HepG2 (cell line): ENCODE data around the gene NFYC. TPM values are rescaled to one million over a fixed set of nuclear protein-coding genes. Genes with fewer than 3 reads are reported as not detected.

Experiments used
- AHDC1 ChIP-seq: sonication (generic); formaldehyde crosslinking; IDR thresholded peaks from 2 replicates; pipeline ENCODE4 v1.5.1; 2020; ENCODE audit warnings: mild to moderate bottlenecking, missing genetic modification reagents, borderline replicate concordance
- BRCA1 ChIP-seq: sonication (generic); formaldehyde crosslinking; IDR thresholded peaks from 2 replicates; pipeline ENCODE4 v1.4.0; 2020; ENCODE audit warnings: missing genetic modification reagents
- IRX3 ChIP-seq: sonication (generic); formaldehyde crosslinking; IDR thresholded peaks from 2 replicates; pipeline ENCODE4 v1.8.1; 2023; ENCODE audit warnings: mild to moderate bottlenecking, low read depth, missing genetic modification reagents, borderline replicate concordance
- NFRKB ChIP-seq: fragments of 450-650 bp; IDR thresholded peaks from 2 replicates; pipeline ENCODE4 v1.6.1; 2017
- PCBP1 ChIP-seq: fragments of 200-400 bp; formaldehyde crosslinking; IDR thresholded peaks from 2 replicates; pipeline ENCODE4 v1.6.1; 2017; ENCODE audit warnings: mild to moderate bottlenecking, low read depth, low read length, borderline replicate concordance
- PRMT3 ChIP-seq: sonication (generic); formaldehyde crosslinking; IDR thresholded peaks from 2 replicates; pipeline ENCODE4 v1.8.1; 2022; ENCODE audit warnings: low read depth, mild to moderate bottlenecking, moderate library complexity, missing genetic modification reagents, borderline replicate concordance
- SMARCC2 ChIP-seq: fragments of 450-650 bp; IDR thresholded peaks from 2 replicates; pipeline ENCODE4 v1.6.1; 2017; ENCODE audit warnings: antibody characterized with exemption, mild to moderate bottlenecking
- ZBTB46 ChIP-seq: sonication (generic); formaldehyde crosslinking; IDR thresholded peaks from 2 replicates; pipeline ENCODE4 v1.4.0; 2020; ENCODE audit warnings: mild to moderate bottlenecking, missing genetic modification reagents, borderline replicate concordance
- ZNF367 ChIP-seq: sonication (generic); formaldehyde crosslinking; IDR thresholded peaks from 2 replicates; pipeline ENCODE4 v1.4.0; 2020; ENCODE audit warnings: missing genetic modification reagents, borderline replicate concordance
- polyA plus RNA-seq, 8 experiments: library from polyadenylated mRNA; depleted of rRNA in 3 of 8; stranded (reverse) in 7 of 8; unstranded in 1 of 8; fragments of >200 nt; fragmentation: Illumina TruSeq in 4 of 8; extraction: Trizol in 4 of 8; gene quantifications; 2 replicates each; pipeline versions ENCODE4 v1.2.1 to v1.2.3, GENCODE V29; 2011 to 2016; ENCODE audit warnings: low read depth in 4 of 8, missing spikeins in 1 of 8, mixed read lengths in 1 of 8; ENCODE audit not compliant: insufficient read depth in 1 of 8
- total RNA-seq, 5 experiments: library from RNA; depleted of rRNA; stranded (reverse); fragments of >200 nt; fragmentation: Illumina TruSeq; extraction: Trizol; gene quantifications; 2 replicates each; pipeline ENCODE4 v1.2.3, GENCODE V29; 2016; ENCODE audit warnings: low read depth in 1 of 5

Gene NFYC
- total and polyA plus RNA-seq, 2 of the 13 experiments (the other 11 are each of a cell fraction or from before 2014, with no cell fraction given) = 33.9 to 73.7 TPM

- TF ChIP-seq AHDC1 (CRISPR knock-in tag) (no peak), IRX3 (CRISPR knock-in tag) (no peak), ZBTB46 (no peak), SMARCC2 (no peak), ZNF367 (CRISPR knock-in tag) (no peak), PRMT3 (CRISPR knock-in tag) (no peak), PCBP1 (no peak), NFRKB (no peak), BRCA1 (CRISPR knock-in tag) (no peak)
- TF ChIP-seq, all 625 proteins: peak for 0
These were observed 3.8 kb upstream of the NFYC start (continued) for GRCh38 chr1:40687661-40688060.
